ENCODE results near the gene SMAD3.

SMAD3 gene

GRCh38 chr15:67208396-67208795 is 143.0 kb downstream of the SMAD3 start:
- no peak overlapping the region for H3K27ac ChIP-seq
- TF ChIP-seq CTCF (conservative IDR thresholded peaks at IDR 0.05), result no peak

- no peak overlapping the region for H3K27ac ChIP-seq
- no peak for TF ChIP-seq CTCF (conservative IDR thresholded peaks at IDR 0.05)
Measured at GRCh38 chr15:67210555-67211168, 145.3 kb downstream of the SMAD3 start.

GRCh38 chr15:67212684-67213367 is 147.4 kb downstream of the SMAD3 start:
- no peak overlapping the region for H3K27ac ChIP-seq
- no peak for TF ChIP-seq CTCF (conservative IDR thresholded peaks at IDR 0.05)

- H3K27ac ChIP-seq, result no peak overlapping the region
- TF ChIP-seq CTCF (conservative IDR thresholded peaks at IDR 0.05), result no peak
Measured at GRCh38 chr15:67215102-67215501, 149.7 kb downstream of the SMAD3 start.

GRCh38 chr15:67216859-67217258 is 151.5 kb downstream of the SMAD3 start:
- no peak overlapping the region for H3K27ac ChIP-seq
- no peak for TF ChIP-seq CTCF (conservative IDR thresholded peaks at IDR 0.05)

GRCh38 chr15:67218428-67218827 is 153.0 kb downstream of the SMAD3 start:
- TF ChIP-seq CTCF (conservative IDR thresholded peaks at IDR 0.05), result no peak
- H3K27ac ChIP-seq, result no peak overlapping the region

- no peak for TF ChIP-seq CTCF (conservative IDR thresholded peaks at IDR 0.05)
- H3K27ac ChIP-seq, result no peak overlapping the region
Measured at GRCh38 chr15:67219288-67219687, 153.9 kb downstream of the SMAD3 start.

Data from VCaP (cell line).